MCF 10A (cell line): Measurements from ENCODE around the gene COX7A2. TPM values are rescaled to one million over a fixed set of nuclear protein-coding genes. Genes with fewer than 3 reads are reported as not detected.

Experiments used
- BruUV-seq: library from RNA; stranded (reverse); fragments of 400-500 nt; replicated peaks from 2 replicates; lab custom pipeline; 2021; lab: Mats Ljungman, UMichigan
- CTCF ChIA-PET: fragments of 300-600 bp; sonication (Branson Sonifier 250); formaldehyde crosslinking; extraction: SDS; loops from one replicate; lab custom pipeline; 2021; ENCODE audit warnings: antibody characterized with exemption, inconsistent platforms; lab: Yijun Ruan, JAX
- POLR2A ChIA-PET: fragments of 300-600, 350-650 bp; sonication (Branson Sonifier 250); formaldehyde crosslinking; extraction: SDS; loops from one replicate; lab custom pipeline; 2020; ENCODE audit warnings: antibody characterized with exemption, inconsistent platforms; lab: Yijun Ruan, JAX
- DNase-seq: peaks from one replicate; pipeline ENCODE4 v3.0.0-alpha.2; 2018; ENCODE audit not compliant: unreplicated experiment
- H3K27ac Mint-ChIP-seq: one replicate; pipeline ENCODE4 v1.8.0; 2022; ENCODE audit warnings: mild to moderate bottlenecking, low read depth, mixed read lengths; ENCODE audit not compliant: unreplicated experiment
- H3K27me3 Mint-ChIP-seq: one replicate; pipeline ENCODE4 v1.8.0; 2022; ENCODE audit warnings: mixed read lengths; ENCODE audit not compliant: insufficient read depth, unreplicated experiment
- H3K36me3 Mint-ChIP-seq: one replicate; pipeline ENCODE4 v1.8.0; 2022; ENCODE audit warnings: mild to moderate bottlenecking, moderate library complexity, mixed read lengths; ENCODE audit not compliant: insufficient read depth, unreplicated experiment
- H3K4me1 Mint-ChIP-seq: one replicate; pipeline ENCODE4 v1.8.0; 2022; ENCODE audit warnings: mixed read lengths; ENCODE audit not compliant: insufficient read depth, unreplicated experiment
- H3K4me3 Mint-ChIP-seq: one replicate; pipeline ENCODE4 v1.8.0; 2022; ENCODE audit warnings: mild to moderate bottlenecking, moderate library complexity, mixed read lengths; ENCODE audit not compliant: unreplicated experiment
- H3K9me3 Mint-ChIP-seq: one replicate; pipeline ENCODE4 v1.8.0; 2022; ENCODE audit warnings: mixed read lengths; ENCODE audit not compliant: unreplicated experiment
- intact Hi-C: fragments of 100-400 bp; cut with micrococcal nuclease; formaldehyde crosslinking; loops from 2 replicates; pipeline ENCODE4 v1.14.1; 2022
- total RNA-seq: library from RNA; stranded (reverse); gene quantifications from 2 replicates; pipeline ENCODE4 v1.2.3, GENCODE V29; 2022
- TF ChIP-seq, protein P1 (sequence below): fragments of 200-600 bp; IDR thresholded peaks from one replicate; pipeline ENCODE4 v1.8.0; 2022; ENCODE audit warnings: antibody characterized with exemption, mild to moderate bottlenecking; ENCODE audit not compliant: unreplicated experiment

COX7A2 gene
- total RNA-seq, 1 experiment from 2014 or later, result 316 TPM

DNA sequence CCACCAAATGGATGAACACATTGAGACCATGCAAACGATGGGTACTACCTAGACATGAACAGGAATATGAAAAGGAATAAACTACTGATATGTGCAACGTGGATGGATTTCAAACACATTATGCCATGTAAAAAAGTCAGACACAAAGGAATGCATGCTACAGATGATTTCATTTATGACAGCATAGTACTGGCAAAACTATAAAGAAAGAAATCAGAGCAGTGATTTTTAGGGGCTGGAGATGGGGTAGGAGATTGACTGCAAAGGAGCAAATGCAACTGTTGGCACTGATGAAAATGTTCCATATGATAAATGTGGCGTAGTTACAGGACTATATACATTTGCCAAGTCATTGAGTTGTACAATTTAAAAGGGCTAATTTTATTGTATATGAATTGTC lies 24.3 kb downstream of the COX7A2 start:
- Mint-ChIP-seq H3K4me3 (no peak overlapping the region), H3K36me3 (no peaks in the 10 kb centered on the region), H3K27me3 (no peaks in the 10 kb centered on the region), H3K9me3 (no peaks in the 10 kb centered on the region), H3K4me1 (no peaks in the 10 kb centered on the region), H3K27ac (no peak overlapping the region)
- intact Hi-C loops, result no loop called here
- ChIA-PET POLR2A (no interaction called here), CTCF (interaction anchor here (0.7 to 2.6 kb wide), 4 partner anchors 9 to 13 kb away, joined by 3 to 27 read pairs (median 4); no protein-coding TSS in a partner anchor)
- no TSS peak for BruUV-seq
- TF ChIP-seq, protein P1, sequence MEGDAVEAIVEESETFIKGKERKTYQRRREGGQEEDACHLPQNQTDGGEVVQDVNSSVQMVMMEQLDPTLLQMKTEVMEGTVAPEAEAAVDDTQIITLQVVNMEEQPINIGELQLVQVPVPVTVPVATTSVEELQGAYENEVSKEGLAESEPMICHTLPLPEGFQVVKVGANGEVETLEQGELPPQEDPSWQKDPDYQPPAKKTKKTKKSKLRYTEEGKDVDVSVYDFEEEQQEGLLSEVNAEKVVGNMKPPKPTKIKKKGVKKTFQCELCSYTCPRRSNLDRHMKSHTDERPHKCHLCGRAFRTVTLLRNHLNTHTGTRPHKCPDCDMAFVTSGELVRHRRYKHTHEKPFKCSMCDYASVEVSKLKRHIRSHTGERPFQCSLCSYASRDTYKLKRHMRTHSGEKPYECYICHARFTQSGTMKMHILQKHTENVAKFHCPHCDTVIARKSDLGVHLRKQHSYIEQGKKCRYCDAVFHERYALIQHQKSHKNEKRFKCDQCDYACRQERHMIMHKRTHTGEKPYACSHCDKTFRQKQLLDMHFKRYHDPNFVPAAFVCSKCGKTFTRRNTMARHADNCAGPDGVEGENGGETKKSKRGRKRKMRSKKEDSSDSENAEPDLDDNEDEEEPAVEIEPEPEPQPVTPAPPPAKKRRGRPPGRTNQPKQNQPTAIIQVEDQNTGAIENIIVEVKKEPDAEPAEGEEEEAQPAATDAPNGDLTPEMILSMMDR, result no peak
- DNase-seq, result no peak

DNA sequence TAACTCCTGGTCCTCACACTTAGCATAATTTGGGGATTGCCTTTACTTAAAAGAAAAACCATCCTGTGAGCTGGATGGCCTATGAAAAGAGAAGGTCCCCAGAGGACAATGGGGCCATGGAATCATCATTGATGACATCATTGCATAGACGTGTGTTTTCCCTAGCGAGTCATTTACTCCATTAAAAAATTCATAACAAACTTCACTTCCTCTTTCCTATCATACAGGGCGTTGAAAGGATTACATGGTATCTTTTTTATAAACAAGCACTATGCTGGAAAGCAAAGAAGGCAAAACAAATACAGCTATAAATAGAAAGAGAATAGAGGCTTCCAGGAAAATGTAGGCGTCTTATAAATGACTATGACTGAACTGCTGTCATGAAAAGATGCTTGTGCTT lies 26.4 kb downstream of the COX7A2 start:
- no peaks in the 10 kb centered on the region for H3K4me1 Mint-ChIP-seq
- BruUV-seq, result no TSS peak
- no peaks in the 10 kb centered on the region for H3K9me3 Mint-ChIP-seq
- H3K4me3 Mint-ChIP-seq, result no peak overlapping the region
- no peaks in the 10 kb centered on the region for H3K36me3 Mint-ChIP-seq
- POLR2A ChIA-PET, result interaction anchor here (0.7 kb wide), 1 partner anchor 51 kb away, joined by 3 read pairs; no protein-coding TSS in a partner anchor
- CTCF ChIA-PET, result interaction anchor here (0.6 to 1.8 kb wide), 7 partner anchors 8 to 875 kb away, joined by 3 to 12 read pairs (median 3); partner anchors contain the start of gene COL12A1
- intact Hi-C loops, result no loop called here
- DNase-seq, result no peak
- TF ChIP-seq, protein P1, result no peak
- no peak overlapping the region for H3K27ac Mint-ChIP-seq
- no peaks in the 10 kb centered on the region for H3K27me3 Mint-ChIP-seq

DNA sequence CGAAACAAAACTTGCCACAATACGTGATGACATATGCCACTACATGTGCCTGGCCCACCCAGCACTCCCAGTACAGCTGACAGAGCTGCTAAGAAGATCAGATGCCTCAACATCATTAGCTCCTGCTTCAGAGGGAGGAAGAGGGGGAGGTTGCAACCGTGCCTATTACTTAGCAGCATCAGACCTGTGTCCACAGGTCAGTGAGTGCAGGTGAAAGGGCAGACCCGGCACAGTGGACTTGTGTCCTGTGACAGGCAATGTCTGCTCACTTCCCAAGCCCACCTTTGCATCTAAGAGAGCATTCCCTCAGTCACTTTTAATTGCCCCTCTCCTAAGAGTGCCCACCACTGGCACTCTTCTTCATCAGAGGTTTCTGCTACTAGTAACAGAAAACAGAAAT lies 28.3 kb downstream of the COX7A2 start:
- Mint-ChIP-seq H3K4me1 (peaks cover 5% of the 10 kb centered on the region), H3K27me3 (peaks cover 8% of the 10 kb centered on the region), H3K27ac (no peak overlapping the region), H3K4me3 (no peak overlapping the region), H3K9me3 (no peaks in the 10 kb centered on the region), H3K36me3 (no peaks in the 10 kb centered on the region)
- DNase-seq, result no peak
- intact Hi-C loops, result no loop called here
- TF ChIP-seq, protein P1, result no peak
- no TSS peak for BruUV-seq
- ChIA-PET POLR2A (no interaction called here), CTCF (interaction anchor here (0.7 to 0.8 kb wide), 2 partner anchors 1125 to 1359 kb away, joined by 5 to 7 read pairs; no protein-coding TSS in a partner anchor)

DNA sequence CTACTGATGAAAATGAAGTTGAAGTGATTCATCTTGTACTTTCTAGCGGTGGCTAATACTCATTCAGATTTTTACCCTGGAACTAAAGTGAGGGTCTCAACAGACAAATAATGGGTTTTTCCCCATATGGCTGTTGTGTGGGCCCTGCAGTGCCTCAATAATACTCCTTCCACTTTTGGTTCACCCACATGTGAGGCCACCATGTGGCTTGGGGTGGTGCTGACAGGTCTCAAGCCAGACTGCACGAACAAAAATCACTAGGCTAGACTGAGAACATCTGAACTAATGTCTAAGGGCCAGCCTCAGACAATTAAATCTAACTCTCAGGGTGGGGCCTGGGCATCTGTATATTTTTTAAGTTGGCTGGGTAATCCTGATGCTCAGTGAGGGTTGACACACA lies 29.9 kb downstream of the COX7A2 start:
- no peaks in the 10 kb centered on the region for H3K36me3 Mint-ChIP-seq
- intact Hi-C loops, result no loop called here
- H3K4me1 Mint-ChIP-seq, result peaks cover 10% of the 10 kb centered on the region
- no peak overlapping the region for H3K27ac Mint-ChIP-seq
- no peak overlapping the region for H3K4me3 Mint-ChIP-seq
- BruUV-seq, result no TSS peak
- POLR2A ChIA-PET, result no interaction called here
- H3K27me3 Mint-ChIP-seq, result peaks cover 8% of the 10 kb centered on the region
- H3K9me3 Mint-ChIP-seq, result no peaks in the 10 kb centered on the region
- DNase-seq, result no peak
- TF ChIP-seq, protein P1, result no peak
- CTCF ChIA-PET, result interaction anchor here (0.6 to 1.0 kb wide), 6 partner anchors 11 to 1480 kb away, joined by 3 to 4 read pairs (median 4); no protein-coding TSS in a partner anchor
